ENCODE measurements around the gene ITPK1. TPM values are rescaled to one million over a fixed set of nuclear protein-coding genes. Genes with fewer than 3 reads are reported as not detected.

Gene ITPK1
- total RNA-seq, 1 donor from 2014 or later = 30.5 TPM

DNA sequence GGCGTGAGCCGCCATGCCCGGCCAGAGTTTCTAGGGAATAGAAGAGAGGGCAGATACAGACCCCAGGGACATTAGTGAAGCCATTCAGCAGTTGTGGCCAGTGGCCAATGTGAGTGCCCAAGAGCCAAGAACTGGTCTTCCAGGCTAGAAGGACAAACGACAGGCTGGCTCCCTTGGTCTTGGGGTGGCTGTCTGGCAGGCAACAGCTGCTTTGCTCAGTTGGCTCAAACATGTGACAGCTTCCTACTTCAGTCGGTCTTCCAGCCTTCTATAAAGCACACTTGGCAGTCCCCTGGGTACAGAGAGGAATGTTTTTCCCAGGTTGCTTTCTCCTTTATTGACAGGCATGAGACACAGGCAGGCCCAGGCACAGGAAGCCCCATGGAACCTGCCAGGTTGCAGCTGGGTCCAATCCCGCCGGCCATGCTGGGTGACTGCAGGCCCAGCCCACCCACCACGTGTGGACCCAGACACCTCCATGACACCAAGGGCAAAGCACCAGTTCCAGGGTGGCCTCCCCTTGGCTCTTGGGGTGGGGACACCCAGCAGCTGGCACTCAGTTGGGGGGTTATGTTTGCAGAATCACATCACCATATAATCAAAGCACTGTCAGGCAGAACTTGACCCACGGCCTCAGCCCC lies 177.4 kb downstream of the ITPK1 start:
- DNase-seq (ENCODE audit: low spot score in 2 of 2, unreplicated experiment in 2 of 2) = no peak
- Mint-ChIP-seq H3K4me3 (no peak overlapping the region), H3K9me3 (no peaks in the 10 kb centered on the region), H3K27ac (no peak overlapping the region), H3K36me3 (no peaks in the 10 kb centered on the region), H3K27me3 (ENCODE audit: low read depth) (no peaks in the 10 kb centered on the region), H3K4me1 (no peaks in the 10 kb centered on the region)
- TF ChIP-seq CTCF (IDR thresholded peaks at IDR 0.05; ENCODE audit: unreplicated experiment) = no peak

- no peak for TF ChIP-seq CTCF (IDR thresholded peaks at IDR 0.05; ENCODE audit: unreplicated experiment)
- Mint-ChIP-seq H3K4me3 (no peak overlapping the region), H3K27me3 (ENCODE audit: low read depth) (no peaks in the 10 kb centered on the region), H3K4me1 (no peaks in the 10 kb centered on the region), H3K9me3 (no peaks in the 10 kb centered on the region), H3K36me3 (no peaks in the 10 kb centered on the region), H3K27ac (no peak overlapping the region)
- DNase-seq (ENCODE audit: low spot score in 2 of 2, unreplicated experiment in 2 of 2) = no peak
These were observed 178.4 kb downstream of the ITPK1 start for GRCh38 chr14:92937051-92937937.

DNA sequence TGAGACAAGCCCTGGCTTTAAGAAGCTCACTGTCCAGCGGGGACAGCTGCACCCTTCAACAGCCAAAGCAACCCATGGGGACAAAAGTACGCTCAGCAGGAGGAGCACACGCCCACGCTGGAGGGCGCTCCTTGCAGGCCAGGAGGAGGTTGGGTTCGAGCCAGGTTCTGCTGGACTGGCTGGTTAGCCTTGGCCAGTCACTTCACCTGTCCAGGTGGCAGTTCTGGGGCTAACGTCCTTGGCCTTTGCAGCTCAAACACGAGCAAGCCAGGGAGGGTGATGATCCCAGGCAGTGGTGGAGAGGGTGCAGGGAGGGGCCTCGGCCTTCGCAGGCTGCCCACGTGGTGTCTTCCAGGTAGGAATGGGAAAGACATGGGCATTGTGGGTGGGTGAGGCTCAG lies 179.6 kb downstream of the ITPK1 start:
- no peaks in the 10 kb centered on the region for H3K4me1 Mint-ChIP-seq
- no peaks in the 10 kb centered on the region for H3K27me3 Mint-ChIP-seq (ENCODE audit: low read depth)
- no peaks in the 10 kb centered on the region for H3K36me3 Mint-ChIP-seq
- TF ChIP-seq CTCF (IDR thresholded peaks at IDR 0.05; ENCODE audit: unreplicated experiment) = no peak
- H3K9me3 Mint-ChIP-seq = no peaks in the 10 kb centered on the region
- H3K4me3 Mint-ChIP-seq = no peak overlapping the region
- DNase-seq (ENCODE audit: low spot score in 2 of 2, unreplicated experiment in 2 of 2) = no peak
- no peak overlapping the region for H3K27ac Mint-ChIP-seq

DNA sequence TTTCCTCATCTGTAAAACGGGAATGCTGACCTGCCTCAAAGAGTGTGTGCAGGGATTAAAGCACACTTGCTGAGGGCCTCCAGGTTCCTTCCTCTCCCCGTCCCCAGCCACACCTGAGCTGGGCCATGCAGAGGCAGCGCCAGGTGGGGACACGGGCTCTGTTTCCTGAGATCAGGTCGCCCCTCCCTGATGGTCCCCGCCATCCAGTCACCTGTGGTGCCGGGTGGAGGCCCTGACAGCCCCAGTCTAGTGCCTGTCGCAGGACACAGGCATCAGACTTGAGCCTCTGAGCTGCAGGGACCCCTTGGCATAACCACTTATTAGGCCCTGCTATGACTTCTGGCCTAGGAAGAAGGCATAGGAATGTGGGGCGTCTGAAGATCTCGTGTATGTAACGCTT lies 180.3 kb downstream of the ITPK1 start:
- no peak for DNase-seq (ENCODE audit: low spot score in 2 of 2, unreplicated experiment in 2 of 2)
- H3K4me1 Mint-ChIP-seq = no peaks in the 10 kb centered on the region
- no peaks in the 10 kb centered on the region for H3K9me3 Mint-ChIP-seq
- no peaks in the 10 kb centered on the region for H3K27me3 Mint-ChIP-seq (ENCODE audit: low read depth)
- H3K4me3 Mint-ChIP-seq = no peak overlapping the region
- no peaks in the 10 kb centered on the region for H3K36me3 Mint-ChIP-seq
- no peak for TF ChIP-seq CTCF (IDR thresholded peaks at IDR 0.05; ENCODE audit: unreplicated experiment)
- H3K27ac Mint-ChIP-seq = no peak overlapping the region

DNA sequence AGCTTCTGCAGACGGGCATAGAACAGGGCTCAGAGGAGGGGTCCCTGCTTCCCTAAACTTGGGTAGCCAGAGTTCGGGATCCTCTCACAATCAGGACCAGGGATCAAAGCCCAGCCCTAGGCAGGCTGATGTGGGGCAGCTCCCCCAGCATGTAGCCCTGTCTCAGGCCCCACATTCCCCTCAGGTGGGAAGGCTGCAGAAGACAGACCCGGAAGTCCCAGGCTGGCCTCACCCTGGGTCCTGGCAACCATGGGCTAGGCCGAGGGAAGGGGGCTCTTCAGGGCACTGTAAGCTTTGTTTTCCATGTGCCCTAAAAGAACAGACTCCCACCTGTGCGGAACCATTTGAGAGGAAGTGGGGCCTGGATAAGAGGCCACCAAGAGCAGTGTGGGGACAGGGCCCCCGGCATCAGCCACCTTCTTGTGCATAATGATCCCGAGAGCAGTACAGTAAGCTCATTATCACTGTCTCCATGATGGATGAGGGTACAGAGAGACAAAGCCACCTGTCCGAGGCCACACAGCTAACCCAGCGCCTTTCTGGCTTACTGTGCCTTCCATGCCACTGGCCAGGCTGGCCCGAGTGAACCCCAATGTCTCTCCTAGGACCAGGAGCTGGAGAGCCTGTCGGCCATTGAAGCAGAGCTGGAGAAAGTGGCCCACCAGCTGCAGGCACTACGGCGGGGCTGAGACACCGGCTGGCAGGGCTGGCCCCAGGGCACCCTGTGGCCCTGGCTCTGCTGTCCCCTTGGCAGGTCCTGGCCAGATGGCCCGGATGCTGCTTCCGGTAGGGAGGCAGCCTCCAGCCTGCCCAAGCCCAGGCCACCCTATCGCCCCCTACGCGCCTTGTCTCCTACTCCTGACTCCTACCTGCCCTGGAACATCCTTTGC lies 181.3 kb downstream of the ITPK1 start:
- DNase-seq (ENCODE audit: low spot score in 2 of 2, unreplicated experiment in 2 of 2) = no peak
- Mint-ChIP-seq H3K4me3 (no peak overlapping the region), H3K9me3 (no peaks in the 10 kb centered on the region), H3K27ac (no peak overlapping the region), H3K4me1 (no peaks in the 10 kb centered on the region), H3K36me3 (no peaks in the 10 kb centered on the region), H3K27me3 (ENCODE audit: low read depth) (no peaks in the 10 kb centered on the region)
- no peak for TF ChIP-seq CTCF (IDR thresholded peaks at IDR 0.05; ENCODE audit: unreplicated experiment)

Data from mesothelial cell of epicardium (in vitro differentiated cells).